Testis (tissue), 2 donors: ENCODE measurements around the gene SELP.

Experiments
- POLR2A ChIP-seq: fragments of 450-650 bp; IDR thresholded peaks from one replicate; pipeline ENCODE4 v1.6.1; 2017; ENCODE audit warnings: antibody characterized with exemption, mild to moderate bottlenecking, moderate library complexity
- TF ChIP-seq, protein P1 (sequence below), 3 experiments: fragments of 450-650 bp in 2 of 3; fragments of 200-600 bp in 1 of 3; sonication (generic) in 1 of 3; IDR thresholded peaks; one replicate each; pipeline ENCODE4 v1.5.1; 2016 to 2019; ENCODE audit warnings: antibody characterized with exemption in 3 of 3, mild to moderate bottlenecking in 2 of 3, moderate library complexity in 1 of 3

DNA sequence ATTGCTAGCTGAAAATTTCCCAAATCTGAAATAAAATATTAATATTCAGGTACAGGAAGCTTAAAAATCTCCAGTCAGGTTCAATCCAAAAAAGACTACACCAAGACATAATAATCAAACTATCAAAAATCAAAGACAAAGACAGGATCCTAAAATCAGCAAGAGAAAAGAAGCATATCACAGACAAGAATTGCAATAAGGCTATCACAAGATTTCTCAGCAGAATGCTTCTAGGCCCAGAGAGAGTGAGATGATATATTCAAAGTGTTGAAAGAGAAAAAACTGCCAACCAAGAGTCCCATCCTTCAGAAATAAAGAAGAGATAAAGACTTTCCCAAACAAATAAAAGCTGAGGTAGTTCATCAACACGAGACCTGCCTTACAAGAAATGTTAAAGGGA, 5.0 kb upstream of the SELP start:
- no peak for TF ChIP-seq POLR2A
- TF ChIP-seq, protein P1, sequence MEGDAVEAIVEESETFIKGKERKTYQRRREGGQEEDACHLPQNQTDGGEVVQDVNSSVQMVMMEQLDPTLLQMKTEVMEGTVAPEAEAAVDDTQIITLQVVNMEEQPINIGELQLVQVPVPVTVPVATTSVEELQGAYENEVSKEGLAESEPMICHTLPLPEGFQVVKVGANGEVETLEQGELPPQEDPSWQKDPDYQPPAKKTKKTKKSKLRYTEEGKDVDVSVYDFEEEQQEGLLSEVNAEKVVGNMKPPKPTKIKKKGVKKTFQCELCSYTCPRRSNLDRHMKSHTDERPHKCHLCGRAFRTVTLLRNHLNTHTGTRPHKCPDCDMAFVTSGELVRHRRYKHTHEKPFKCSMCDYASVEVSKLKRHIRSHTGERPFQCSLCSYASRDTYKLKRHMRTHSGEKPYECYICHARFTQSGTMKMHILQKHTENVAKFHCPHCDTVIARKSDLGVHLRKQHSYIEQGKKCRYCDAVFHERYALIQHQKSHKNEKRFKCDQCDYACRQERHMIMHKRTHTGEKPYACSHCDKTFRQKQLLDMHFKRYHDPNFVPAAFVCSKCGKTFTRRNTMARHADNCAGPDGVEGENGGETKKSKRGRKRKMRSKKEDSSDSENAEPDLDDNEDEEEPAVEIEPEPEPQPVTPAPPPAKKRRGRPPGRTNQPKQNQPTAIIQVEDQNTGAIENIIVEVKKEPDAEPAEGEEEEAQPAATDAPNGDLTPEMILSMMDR (IDR thresholded peaks at IDR 0.05), result no peak
